Dendritic cell treated with granulocyte-macrophage colony-stimulating factor and Interleukin-4, amounts not matched to agents 40 ng/mL and 50 ng/mL, for 4 days (primary cell): ENCODE results near the gene KRT80.

ENCODE experiments used
- H3K27ac Mint-ChIP-seq: one replicate; pipeline ENCODE4 v1.8.0; 2022; ENCODE audit warnings: mild to moderate bottlenecking, mixed read lengths
- H3K27me3 Mint-ChIP-seq: one replicate; pipeline ENCODE4 v1.8.0; 2022; ENCODE audit warnings: mild to moderate bottlenecking, mixed read lengths
- H3K36me3 Mint-ChIP-seq: one replicate; pipeline ENCODE4 v1.8.0; 2022; ENCODE audit warnings: low read depth, mixed read lengths
- H3K4me1 Mint-ChIP-seq: one replicate; pipeline ENCODE4 v1.8.0; 2022; ENCODE audit warnings: low read depth, mixed read lengths
- H3K4me3 Mint-ChIP-seq: one replicate; pipeline ENCODE4 v1.8.0; 2022; ENCODE audit warnings: mild to moderate bottlenecking, moderate library complexity, mixed read lengths
- H3K9me3 Mint-ChIP-seq: one replicate; pipeline ENCODE4 v1.8.0; 2022; ENCODE audit warnings: mixed read lengths
- intact Hi-C: fragments of 100-400 bp; cut with micrococcal nuclease; formaldehyde crosslinking; loops from one replicate; pipeline ENCODE4 v1.15.0; 2022

The KRT80 gene

GRCh38 chr12:52189376-52190174 lies 2.2 kb downstream of the KRT80 start:
- H3K4me1 Mint-ChIP-seq, result peaks cover 96% of the 10 kb centered on the region
- no peaks in the 10 kb centered on the region for H3K36me3 Mint-ChIP-seq
- H3K9me3 Mint-ChIP-seq, result no peaks in the 10 kb centered on the region
- H3K27me3 Mint-ChIP-seq, result peaks cover 9% of the 10 kb centered on the region
- intact Hi-C loops, result no loop called here
- no peak overlapping the region for H3K4me3 Mint-ChIP-seq
- H3K27ac Mint-ChIP-seq, result peak overlapping the region; percentile 58

GRCh38 chr12:52188658-52189057 lies 3.2 kb downstream of the KRT80 start:
- H3K36me3 Mint-ChIP-seq, result no peaks in the 10 kb centered on the region
- H3K4me3 Mint-ChIP-seq, result no peak overlapping the region
- H3K27me3 Mint-ChIP-seq, result peaks cover 7% of the 10 kb centered on the region
- intact Hi-C loops, result no loop called here
- peak overlapping the region; percentile 58 for H3K27ac Mint-ChIP-seq
- peaks cover 96% of the 10 kb centered on the region for H3K4me1 Mint-ChIP-seq
- H3K9me3 Mint-ChIP-seq, result no peaks in the 10 kb centered on the region

- Mint-ChIP-seq H3K27ac (no peak overlapping the region), H3K4me3 (no peak overlapping the region), H3K27me3 (peaks cover 3% of the 10 kb centered on the region), H3K36me3 (no peaks in the 10 kb centered on the region), H3K9me3 (no peaks in the 10 kb centered on the region), H3K4me1 (peaks cover 93% of the 10 kb centered on the region)
- intact Hi-C loops, result no loop called here
These were observed 4.2 kb downstream of the KRT80 start for GRCh38 chr12:52187640-52188039.

GRCh38 chr12:52187206-52187605 lies 4.6 kb downstream of the KRT80 start:
- Mint-ChIP-seq H3K36me3 (no peaks in the 10 kb centered on the region), H3K9me3 (no peaks in the 10 kb centered on the region), H3K27me3 (peaks cover 2% of the 10 kb centered on the region), H3K4me3 (no peak overlapping the region), H3K27ac (peak overlapping the region; percentile 62), H3K4me1 (peaks cover 89% of the 10 kb centered on the region)
- intact Hi-C loops, result no loop called here

- H3K4me1 Mint-ChIP-seq, result peaks cover 83% of the 10 kb centered on the region
- H3K36me3 Mint-ChIP-seq, result no peaks in the 10 kb centered on the region
- peak overlapping the region; percentile 62 for H3K27ac Mint-ChIP-seq
- H3K9me3 Mint-ChIP-seq, result no peaks in the 10 kb centered on the region
- H3K4me3 Mint-ChIP-seq, result no peak overlapping the region
- intact Hi-C loops, result no loop called here
- peaks cover 4% of the 10 kb centered on the region for H3K27me3 Mint-ChIP-seq
These were observed 5.5 kb downstream of the KRT80 start for GRCh38 chr12:52186118-52186840.

GRCh38 chr12:52185400-52185967 lies 6.3 kb downstream of the KRT80 start:
- peaks cover 75% of the 10 kb centered on the region for H3K4me1 Mint-ChIP-seq
- peaks cover 4% of the 10 kb centered on the region for H3K27me3 Mint-ChIP-seq
- H3K4me3 Mint-ChIP-seq, result no peak overlapping the region
- no peaks in the 10 kb centered on the region for H3K36me3 Mint-ChIP-seq
- intact Hi-C loops, result no loop called here
- no peak overlapping the region for H3K27ac Mint-ChIP-seq
- no peaks in the 10 kb centered on the region for H3K9me3 Mint-ChIP-seq

- Mint-ChIP-seq H3K27ac (no peak overlapping the region), H3K36me3 (no peaks in the 10 kb centered on the region), H3K9me3 (no peaks in the 10 kb centered on the region), H3K27me3 (peaks cover 4% of the 10 kb centered on the region), H3K4me3 (no peak overlapping the region), H3K4me1 (peaks cover 71% of the 10 kb centered on the region)
- intact Hi-C loops, result no loop called here
These were observed 7.0 kb downstream of the KRT80 start for GRCh38 chr12:52184813-52185212.

- Mint-ChIP-seq H3K36me3 (no peaks in the 10 kb centered on the region), H3K27me3 (peaks cover 4% of the 10 kb centered on the region), H3K4me1 (peaks cover 65% of the 10 kb centered on the region), H3K27ac (no peak overlapping the region), H3K4me3 (no peak overlapping the region), H3K9me3 (no peaks in the 10 kb centered on the region)
- intact Hi-C loops, result no loop called here
These were observed 7.8 kb downstream of the KRT80 start for GRCh38 chr12:52183971-52184370.

- intact Hi-C loops, result no loop called here
- peaks cover 61% of the 10 kb centered on the region for H3K4me1 Mint-ChIP-seq
- H3K36me3 Mint-ChIP-seq, result no peaks in the 10 kb centered on the region
These were observed 8.3 kb downstream of the KRT80 start for GRCh38 chr12:52183544-52183910.

GRCh38 chr12:52182898-52183543 lies 8.8 kb downstream of the KRT80 start:
- intact Hi-C loops, result no loop called here
- H3K4me1 Mint-ChIP-seq, result peaks cover 56% of the 10 kb centered on the region
- no peak overlapping the region for H3K27ac Mint-ChIP-seq
- H3K36me3 Mint-ChIP-seq, result no peaks in the 10 kb centered on the region
- no peak overlapping the region for H3K4me3 Mint-ChIP-seq
- peaks cover 4% of the 10 kb centered on the region for H3K27me3 Mint-ChIP-seq
- no peaks in the 10 kb centered on the region for H3K9me3 Mint-ChIP-seq

More at GRCh38 chr12:52183544-52183910, 8.3 kb downstream of the KRT80 start:
- no peaks in the 10 kb centered on the region for H3K9me3 Mint-ChIP-seq
- no peak overlapping the region for H3K27ac Mint-ChIP-seq
- no peak overlapping the region for H3K4me3 Mint-ChIP-seq
- peaks cover 4% of the 10 kb centered on the region for H3K27me3 Mint-ChIP-seq

GRCh38 chr12:52182384-52182783 lies 9.4 kb downstream of the KRT80 start:
- Mint-ChIP-seq H3K27me3 (peaks cover 4% of the 10 kb centered on the region), H3K9me3 (no peaks in the 10 kb centered on the region), H3K4me1 (peaks cover 49% of the 10 kb centered on the region), H3K27ac (no peak overlapping the region), H3K4me3 (no peak overlapping the region), H3K36me3 (no peaks in the 10 kb centered on the region)
- intact Hi-C loops, result no loop called here

GRCh38 chr12:52181746-52182145 lies 10.1 kb downstream of the KRT80 start:
- H3K27ac Mint-ChIP-seq, result no peak overlapping the region
- peaks cover 4% of the 10 kb centered on the region for H3K27me3 Mint-ChIP-seq
- no peaks in the 10 kb centered on the region for H3K36me3 Mint-ChIP-seq
- H3K4me3 Mint-ChIP-seq, result no peak overlapping the region
- peaks cover 43% of the 10 kb centered on the region for H3K4me1 Mint-ChIP-seq
- no peaks in the 10 kb centered on the region for H3K9me3 Mint-ChIP-seq
- intact Hi-C loops, result no loop called here

GRCh38 chr12:52180971-52181628 lies 10.7 kb downstream of the KRT80 start:
- Mint-ChIP-seq H3K4me1 (peaks cover 38% of the 10 kb centered on the region), H3K27me3 (peaks cover 4% of the 10 kb centered on the region), H3K27ac (no peak overlapping the region), H3K4me3 (no peak overlapping the region), H3K36me3 (no peaks in the 10 kb centered on the region), H3K9me3 (no peaks in the 10 kb centered on the region)
- intact Hi-C loops, result no loop called here
